A549 treated with RU486 at 1 μM for 4 hours (cell line): ENCODE data around the gene KMT2E. TPM values are rescaled to one million over a fixed set of nuclear protein-coding genes. Genes with fewer than 3 reads are reported as not detected.

Source experiments
- total RNA-seq: library from RNA; stranded (reverse); fragments of 200-300 nt; extraction: Qiagen RNA extraction; gene quantifications from 5 replicates; pipeline ENCODE4 v1.2.3, GENCODE V29; 2022; ENCODE audit warnings: low read depth

Gene KMT2E
- total RNA-seq = 11.0 to 19.1 TPM (median 17.9 TPM) in 5 replicates

GRCh38 chr7:105013816-105014692 lies at the start of gene KMT2E:
Gene KMT2E, plus strand, starts transcription at chr7:105014205. Its CDS starts 26,748 bp downstream, at chr7:105040953.

